Endothelial cell of umbilical vein (primary cell): Measurements from ENCODE around the gene JMJD7. TPM values are rescaled to one million over a fixed set of nuclear protein-coding genes. Genes with fewer than 3 reads are reported as not detected.

Experiments used
- BruUV-seq: library from RNA; stranded (reverse); fragments of 400-500 nt; replicated peaks from 2 replicates; lab custom pipeline; 2021; lab: Mats Ljungman, UMichigan
- CTCF ChIA-PET: fragments of 300-600, 350-600 bp; sonication (Branson Sonifier 250); formaldehyde crosslinking; loops from one replicate; lab custom pipeline; 2021; ENCODE audit warnings: antibody characterized with exemption, inconsistent platforms; lab: Charles Lee
- POLR2A ChIA-PET: fragments of 300-600, 350-600 bp; sonication (Branson Sonifier 250); formaldehyde crosslinking; loops from one replicate; lab custom pipeline; 2021; ENCODE audit warnings: antibody characterized with exemption, inconsistent platforms; lab: Charles Lee
- DNase-seq: peaks from one replicate; pipeline ENCODE4 v3.0.0-alpha.2; 2011; ENCODE audit warnings: low read depth, low spot score
- FAIRE-seq: peaks from 2 replicates; lab custom pipeline; 2011; peaks lifted over from hg19 to GRCh38; lab: Jason Lieb, UNC
- H2AFZ ChIP-seq: 2 replicates; pipeline ENCODE4 v1.6.0; 2012; ENCODE audit warnings: low read depth, low read length, control low read depth, inconsistent platforms
- H3K27ac ChIP-seq: 2 replicates; pipeline ENCODE4 v1.5.1; 2011; ENCODE audit warnings: low read depth, mild to moderate bottlenecking, control low read depth, low read length, moderate library complexity; ENCODE audit not compliant: insufficient read depth
- H3K27me3 ChIP-seq, 2 experiments: 2 replicates each; pipeline versions ENCODE4 v1.6.0 to v1.6.1; 2011; ENCODE audit warnings: low read length in 2 of 2, mixed read lengths in 1 of 2; ENCODE audit not compliant: control insufficient read depth in 2 of 2, insufficient read depth in 2 of 2
- H3K36me3 ChIP-seq, 2 experiments: 2 replicates in 1 of 2; 3 replicates in 1 of 2; pipeline ENCODE4 v1.5.1; 2011; ENCODE audit warnings: low read length in 2 of 2, mild to moderate bottlenecking in 1 of 2, moderate library complexity in 1 of 2; ENCODE audit not compliant: control insufficient read depth in 2 of 2, insufficient read depth in 2 of 2; ENCODE audit errors: extremely low read depth in 1 of 2
- H3K4me1 ChIP-seq: 3 replicates; pipeline ENCODE4 v1.5.1; 2011; ENCODE audit warnings: mild to moderate bottlenecking, low read length; ENCODE audit not compliant: control insufficient read depth, insufficient read depth; ENCODE audit errors: extremely low read depth
- H3K4me2 ChIP-seq: 2 replicates; pipeline ENCODE4 v1.6.1; 2011; ENCODE audit warnings: low read length, control low read depth, mixed read lengths; ENCODE audit not compliant: insufficient read depth
- H3K4me3 ChIP-seq, 3 experiments: fragments of 200-600 bp in 1 of 3; sonication (generic), shearing (Covaris generic) in 1 of 3; replicated peaks in 1 of 3; 2 replicates each; pipeline ENCODE4 v1.5.1; 2011 to 2016; ENCODE audit warnings: control low read depth in 3 of 3, low read length in 3 of 3, mild to moderate bottlenecking in 2 of 3, inconsistent platforms in 1 of 3, low read depth in 1 of 3, moderate library complexity in 1 of 3; ENCODE audit not compliant: insufficient read depth in 1 of 3
- H3K79me2 ChIP-seq: 2 replicates; pipeline ENCODE4 v1.6.0; 2012; ENCODE audit warnings: low read length, inconsistent platforms; ENCODE audit not compliant: control insufficient read depth, insufficient read depth
- H3K9ac ChIP-seq: replicated peaks from 2 replicates; pipeline ENCODE3; 2011; ENCODE audit warnings: low read length, control low read depth; ENCODE audit not compliant: insufficient read depth; ENCODE audit errors: extremely low read depth
- H3K9me1 ChIP-seq: replicated peaks from 3 replicates; pipeline ENCODE4 v1.6.0; 2011; ENCODE audit warnings: mild to moderate bottlenecking, low read length; ENCODE audit not compliant: control insufficient read depth, insufficient read depth; ENCODE audit errors: extremely low read depth
- H3K9me3 ChIP-seq: replicated peaks from 2 replicates; pipeline ENCODE4 v1.5.1; 2012; ENCODE audit warnings: low read length, inconsistent platforms; ENCODE audit not compliant: control insufficient read depth, insufficient read depth
- H4K20me1 ChIP-seq: replicated peaks from 2 replicates; pipeline ENCODE3; 2011; ENCODE audit warnings: mild to moderate bottlenecking, low read length; ENCODE audit not compliant: control insufficient read depth, insufficient read depth; ENCODE audit errors: extremely low read depth
- EZH2 ChIP-seq: IDR thresholded peaks from 2 replicates; pipeline ENCODE4 v1.6.1; 2012; ENCODE audit warnings: borderline replicate concordance, low read depth, mild to moderate bottlenecking, moderate library complexity, low read length, inconsistent platforms; ENCODE audit not compliant: severe bottlenecking
- FOS ChIP-seq: IDR thresholded peaks from 2 replicates; pipeline ENCODE4 v1.6.1; 2011; ENCODE audit warnings: mild to moderate bottlenecking, low read length, moderate library complexity, borderline replicate concordance; ENCODE audit not compliant: insufficient read depth
- GATA2 ChIP-seq: IDR thresholded peaks from 2 replicates; pipeline ENCODE4 v1.7.0; 2011; ENCODE audit warnings: low read depth, mild to moderate bottlenecking, moderate library complexity, mixed read lengths, low read length; ENCODE audit not compliant: insufficient read length, insufficient read depth
- JUN ChIP-seq: IDR thresholded peaks from 2 replicates; pipeline ENCODE4 v1.6.1; 2011; ENCODE audit warnings: borderline replicate concordance, low read depth; ENCODE audit not compliant: insufficient read length, insufficient read depth
- MYC ChIP-seq: IDR thresholded peaks from one replicate; pipeline ENCODE4 v1.6.1; 2011; ENCODE audit warnings: mild to moderate bottlenecking, low read depth, low read length
- POLR2A ChIP-seq: IDR thresholded peaks from 2 replicates; pipeline ENCODE4 v1.6.1; 2012; ENCODE audit warnings: low read depth, mild to moderate bottlenecking, control low read depth, low read length
- POLR2AphosphoS5 ChIP-seq: IDR thresholded peaks from 2 replicates; pipeline ENCODE4 v1.6.1; 2012; ENCODE audit warnings: low read depth, mild to moderate bottlenecking, control low read depth, low read length, moderate library complexity; ENCODE audit not compliant: insufficient read depth
- dilution Hi-C: fragments of 300-500 bp; cut with MboI; formaldehyde crosslinking; loops from one replicate; pipeline ENCODE4 v1.15.0; 2019; ENCODE audit warnings: low sequenced_read_pairs; ENCODE audit not compliant: extremely low pct_ligation_motif_present
- intact Hi-C: fragments of 100-400 bp; cut with micrococcal nuclease; formaldehyde crosslinking; loops from one replicate; pipeline ENCODE4 v1.10.0; 2022
- polyA plus RNA-seq, 4 experiments: library from polyadenylated mRNA; depleted of rRNA in 3 of 4; stranded (reverse) in 3 of 4; unstranded in 1 of 4; fragments of >200 nt; gene quantifications; 2 replicates each; pipeline versions ENCODE4 v1.2.1 to v1.2.3, GENCODE V29; 2011 to 2012; ENCODE audit warnings: missing spikeins in 1 of 4
- total RNA-seq: library from RNA; stranded (reverse); gene quantifications from 2 replicates; pipeline ENCODE4 v1.2.3, GENCODE V29; 2021
- TF ChIP-seq, protein P1 (sequence below), 2 donors: IDR thresholded peaks; 1 replicate in 1 of 2; 2 replicates in 1 of 2; pipeline ENCODE4 v1.5.1; 2011; ENCODE audit warnings: low read length in 2 of 2, mild to moderate bottlenecking in 2 of 2, moderate library complexity in 2 of 2, control low read depth in 1 of 2, inconsistent platforms in 1 of 2, low read depth in 1 of 2; ENCODE audit not compliant: insufficient read depth in 1 of 2; ENCODE audit errors: extremely low read depth in 1 of 2
- TF ChIP-seq, protein P2 (sequence below): IDR thresholded peaks from 2 replicates; pipeline ENCODE4 v1.6.1; 2011; ENCODE audit not compliant: insufficient read depth, insufficient read length

The JMJD7 gene
- total and polyA plus RNA-seq, 2 donors (not counting 3 experiments of a cell fraction or from before 2014, with no cell fraction given): 7.3 to 11.4 TPM

DNA sequence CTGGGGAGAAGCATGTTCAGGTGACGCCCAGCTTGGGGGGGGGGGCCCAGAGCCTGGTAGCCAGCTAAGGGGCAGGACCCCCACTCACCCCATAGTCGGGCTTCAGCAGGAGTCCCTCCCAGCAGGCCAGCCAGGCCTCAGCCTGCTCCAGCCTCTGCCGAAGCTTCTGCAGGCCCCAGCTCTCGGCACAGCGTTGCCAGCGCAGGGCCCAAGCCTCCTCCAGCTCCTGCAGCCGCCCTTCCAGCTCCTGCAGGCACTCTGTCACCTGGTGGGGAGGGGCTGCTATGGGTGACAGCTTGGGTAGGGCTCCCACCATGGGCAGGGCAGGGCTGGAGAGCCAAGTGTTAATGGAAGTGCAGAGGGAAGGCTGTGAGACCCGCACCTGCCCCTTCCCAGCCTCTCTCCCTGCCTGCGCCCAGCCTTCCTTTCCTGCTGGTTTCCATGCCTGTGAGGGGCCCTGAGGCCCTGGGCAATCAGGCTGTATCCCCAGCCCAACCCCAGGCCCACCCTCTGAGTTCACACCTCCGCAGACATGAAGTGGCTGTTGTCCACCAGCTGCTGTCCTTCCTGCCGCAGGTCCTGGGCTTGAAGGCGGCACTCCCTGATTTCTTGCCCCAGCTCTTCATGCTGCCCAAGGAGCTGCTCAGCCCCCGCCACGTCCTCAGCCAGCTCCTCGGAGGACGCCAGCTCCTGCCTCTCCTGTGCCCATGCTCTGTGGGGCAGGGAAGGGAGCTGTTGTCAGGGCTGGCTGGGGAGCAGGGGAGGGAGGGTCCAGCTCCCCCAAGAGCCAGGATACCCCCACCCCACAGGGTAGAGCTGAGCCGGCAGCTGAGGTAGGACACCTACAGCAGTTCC lies 25.1 kb downstream of the JMJD7 start:
- FAIRE-seq: no peak
- no peak overlapping the region for H3K27ac ChIP-seq

More for the DNA sequence above, 25.1 kb downstream of the JMJD7 start:
- CTCF ChIA-PET: interaction anchor here (1.8 to 3.2 kb wide), 2 partner anchors 11 to 52 kb away, joined by 5 to 12 read pairs; no protein-coding TSS in a partner anchor
- TF ChIP-seq, protein P1, sequence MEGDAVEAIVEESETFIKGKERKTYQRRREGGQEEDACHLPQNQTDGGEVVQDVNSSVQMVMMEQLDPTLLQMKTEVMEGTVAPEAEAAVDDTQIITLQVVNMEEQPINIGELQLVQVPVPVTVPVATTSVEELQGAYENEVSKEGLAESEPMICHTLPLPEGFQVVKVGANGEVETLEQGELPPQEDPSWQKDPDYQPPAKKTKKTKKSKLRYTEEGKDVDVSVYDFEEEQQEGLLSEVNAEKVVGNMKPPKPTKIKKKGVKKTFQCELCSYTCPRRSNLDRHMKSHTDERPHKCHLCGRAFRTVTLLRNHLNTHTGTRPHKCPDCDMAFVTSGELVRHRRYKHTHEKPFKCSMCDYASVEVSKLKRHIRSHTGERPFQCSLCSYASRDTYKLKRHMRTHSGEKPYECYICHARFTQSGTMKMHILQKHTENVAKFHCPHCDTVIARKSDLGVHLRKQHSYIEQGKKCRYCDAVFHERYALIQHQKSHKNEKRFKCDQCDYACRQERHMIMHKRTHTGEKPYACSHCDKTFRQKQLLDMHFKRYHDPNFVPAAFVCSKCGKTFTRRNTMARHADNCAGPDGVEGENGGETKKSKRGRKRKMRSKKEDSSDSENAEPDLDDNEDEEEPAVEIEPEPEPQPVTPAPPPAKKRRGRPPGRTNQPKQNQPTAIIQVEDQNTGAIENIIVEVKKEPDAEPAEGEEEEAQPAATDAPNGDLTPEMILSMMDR (IDR thresholded peaks at IDR 0.05; ENCODE audit: extremely low read depth in 1 of 2, insufficient read depth in 1 of 2, low read depth in 1 of 2, low read length in 2 of 2): no peak
- TF ChIP-seq, protein P2, sequence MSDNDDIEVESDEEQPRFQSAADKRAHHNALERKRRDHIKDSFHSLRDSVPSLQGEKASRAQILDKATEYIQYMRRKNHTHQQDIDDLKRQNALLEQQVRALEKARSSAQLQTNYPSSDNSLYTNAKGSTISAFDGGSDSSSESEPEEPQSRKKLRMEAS: no peak
- TF ChIP-seq POLR2AphosphoS5: no peak
- no peak for TF ChIP-seq FOS
- no peak for TF ChIP-seq POLR2A
- TF ChIP-seq GATA2: no peak
- no peak for TF ChIP-seq MYC
- no peak for TF ChIP-seq JUN
- TF ChIP-seq EZH2: no peak
- Histone ChIP-seq H3K36me3 (peaks cover 6 to 50% of the 10 kb centered on the region in 2 experiments), H3K4me3 (no peak overlapping the region), H3K27me3 (no peaks in the 10 kb centered on the region), H3K79me2 (no peaks in the 10 kb centered on the region), H3K4me1 (no peaks in the 10 kb centered on the region), H3K9me1 (no peaks in the 10 kb centered on the region), H3K9ac (no peak overlapping the region), H3K4me2 (no peak overlapping the region), H3K9me3 (no peaks in the 10 kb centered on the region), H2AFZ (no peak overlapping the region), H4K20me1 (no peaks in the 10 kb centered on the region)
- no TSS peak for BruUV-seq
- DNase-seq: no peak
- dilution Hi-C loops: no loop called here
- POLR2A ChIA-PET: no interaction called here
- intact Hi-C loops: no loop called here
